GM23338 (cell line): ENCODE results near the gene XXYLT1. TPM values are rescaled to one million over a fixed set of nuclear protein-coding genes. Genes with fewer than 3 reads are reported as not detected.

Experiments used
- ATAC-seq: fragments of 200-7000 bp; cut with Tn5 transposase; 3 replicates; pipeline ENCODE4 v1.9.1; 2020
- DNase-seq: peaks from one replicate; pipeline ENCODE4 v3.0.0-alpha.2; 2015; ENCODE audit warnings: low spot score
- H2AFZ ChIP-seq: fragments of 200-600 bp; sonication (generic); 2 replicates; pipeline ENCODE4 v1.8.0; 2016; ENCODE audit warnings: antibody characterized with exemption, mild to moderate bottlenecking, moderate library complexity
- H3F3A ChIP-seq: fragments of 200-600 bp; sonication (generic); replicated peaks from 2 replicates; pipeline ENCODE4 v1.8.0; 2017; ENCODE audit warnings: antibody characterized with exemption, mixed run types, low read depth
- H3K27ac ChIP-seq: fragments of 200-600 bp; sonication (generic); 2 replicates; pipeline ENCODE4 v1.6.1; 2016; ENCODE audit warnings: low read depth
- H3K27me3 ChIP-seq: fragments of 200-600 bp; sonication (generic); 2 replicates; pipeline ENCODE4 v1.8.0; 2016; ENCODE audit warnings: mild to moderate bottlenecking, mixed run types, moderate library complexity; ENCODE audit not compliant: insufficient read depth
- H3K36me3 ChIP-seq: fragments of 200-600 bp; sonication (generic); 2 replicates; pipeline ENCODE4 v1.8.0; 2016; ENCODE audit warnings: mild to moderate bottlenecking; ENCODE audit not compliant: insufficient read depth
- H3K4me1 ChIP-seq: fragments of 200-600 bp; sonication (generic); 2 replicates; pipeline ENCODE4 v1.8.0; 2016; ENCODE audit warnings: mild to moderate bottlenecking, moderate library complexity; ENCODE audit not compliant: insufficient read depth
- H3K4me2 ChIP-seq: fragments of 200-600 bp; sonication (generic); 2 replicates; pipeline ENCODE4 v1.7.1; 2017; ENCODE audit warnings: mixed run types
- H3K4me3 ChIP-seq: fragments of 200-600 bp; sonication (generic); 2 replicates; pipeline ENCODE4 v1.6.1; 2016; ENCODE audit warnings: mixed run types
- H3K79me2 ChIP-seq: fragments of 200-600 bp; sonication (generic); replicated peaks from 2 replicates; pipeline ENCODE4 v1.8.0; 2017; ENCODE audit warnings: mild to moderate bottlenecking; ENCODE audit not compliant: insufficient read depth
- H3K9me2 ChIP-seq: fragments of 200-600 bp; sonication (generic); 2 replicates; pipeline ENCODE4 v1.8.0; 2017; ENCODE audit not compliant: insufficient read depth
- H4K20me1 ChIP-seq: fragments of 200-600 bp; sonication (generic); replicated peaks from 2 replicates; pipeline ENCODE4 v1.8.0; 2017; ENCODE audit warnings: mild to moderate bottlenecking; ENCODE audit not compliant: insufficient read depth
- H3K27ac Mint-ChIP-seq: 2 replicates; pipeline ENCODE4 v1.8.0; 2020; ENCODE audit warnings: inconsistent platforms, mild to moderate bottlenecking, moderate library complexity, mixed read lengths
- H3K27me3 Mint-ChIP-seq: 3 replicates; pipeline ENCODE4 v1.8.0; 2022; ENCODE audit warnings: low read depth, mild to moderate bottlenecking, moderate library complexity, mixed read lengths, inconsistent platforms; ENCODE audit not compliant: insufficient read depth, poor library complexity
- H3K36me3 Mint-ChIP-seq: 3 replicates; pipeline ENCODE4 v1.8.0; 2021; ENCODE audit warnings: low read depth, mild to moderate bottlenecking, inconsistent platforms, moderate library complexity, mixed read lengths
- H3K4me1 Mint-ChIP-seq: 3 replicates; pipeline ENCODE4 v1.8.0; 2020; ENCODE audit warnings: mild to moderate bottlenecking, inconsistent platforms, mixed read lengths
- H3K4me3 Mint-ChIP-seq: 3 replicates; pipeline ENCODE4 v1.8.0; 2021; ENCODE audit warnings: moderate library complexity, mild to moderate bottlenecking, inconsistent platforms, mixed read lengths
- H3K9me3 Mint-ChIP-seq: 3 replicates; pipeline ENCODE4 v1.8.0; 2020; ENCODE audit warnings: moderate library complexity, mild to moderate bottlenecking, inconsistent platforms, mixed read lengths
- CREB1 ChIP-seq: fragments of 250-450 bp; sonication (Bioruptor Pico); IDR thresholded peaks from 2 replicates; pipeline ENCODE4 v1.5.0; 2020; ENCODE audit warnings: low read depth, mild to moderate bottlenecking, moderate library complexity
- JUNB ChIP-seq: IDR thresholded peaks from one replicate; pipeline ENCODE4 v1.6.1; 2016; ENCODE audit warnings: antibody characterized with exemption; ENCODE audit not compliant: unreplicated experiment
- POLR2AphosphoS5 ChIP-seq: IDR thresholded peaks from 2 replicates; pipeline ENCODE4 v1.6.1; 2016; ENCODE audit warnings: antibody characterized with exemption, low read depth
- ZNF331 ChIP-seq: fragments of 250-450 bp; sonication (Bioruptor Pico); IDR thresholded peaks from 2 replicates; pipeline ENCODE4 v1.5.0; 2020; ENCODE audit warnings: low read depth, mild to moderate bottlenecking, moderate library complexity
- polyA plus RNA-seq: library from polyadenylated mRNA; unstranded; fragments of >200 nt; fragmentation: Nextera tagmentation; extraction: Ambion mirVana; gene quantifications from 2 replicates; pipeline ENCODE4 v1.2.1, GENCODE V29; 2016
- total RNA-seq: library from RNA; depleted of rRNA; stranded (reverse); fragments of >200 nt; shearing (Covaris generic); gene quantifications from 2 replicates; pipeline ENCODE4 v1.2.3, GENCODE V29; 2014
- TF ChIP-seq, protein P1 (sequence below), 2 experiments: fragments of 200-600 bp in 1 of 2; sonication (generic) in 1 of 2; conservative IDR thresholded peaks; 2 replicates each; pipeline versions ENCODE4 v1.5.1 to v1.6.1; 2016 to 2017; ENCODE audit warnings: antibody characterized with exemption in 2 of 2, low read depth in 2 of 2, mild to moderate bottlenecking in 2 of 2, moderate library complexity in 1 of 2
- TF ChIP-seq, protein P2 (sequence below): fragments of 250-450 bp; sonication (Bioruptor Pico); IDR thresholded peaks from 2 replicates; pipeline ENCODE4 v1.5.0; 2020; ENCODE audit warnings: mild to moderate bottlenecking, moderate library complexity
- TF ChIP-seq, protein P3 (sequence below): IDR thresholded peaks from 2 replicates; pipeline ENCODE4 v1.6.1; 2016; ENCODE audit warnings: antibody characterized with exemption

XXYLT1 gene
- total and polyA plus RNA-seq, 2 experiments from 2014 or later = 13.5 to 34.8 TPM

DNA sequence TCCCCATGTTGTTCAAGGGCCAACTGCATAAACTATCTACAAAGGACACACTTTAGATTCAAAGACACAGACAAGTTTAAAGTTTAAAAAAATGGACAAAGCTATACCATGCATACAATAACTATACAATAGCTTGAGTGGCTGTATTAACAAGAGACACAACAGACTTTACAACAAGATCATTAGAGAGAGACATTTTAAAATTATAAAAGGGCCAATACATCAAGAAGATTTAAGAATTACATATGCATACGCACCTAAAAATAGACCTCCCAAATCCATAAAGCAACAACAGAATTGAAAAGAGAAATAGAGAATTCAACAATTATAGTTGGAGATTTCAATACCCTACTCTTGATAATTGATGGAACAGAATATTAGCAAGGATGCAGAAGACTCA, 79.4 kb downstream of the XXYLT1 start (continued):
- TF ChIP-seq, protein P1, sequence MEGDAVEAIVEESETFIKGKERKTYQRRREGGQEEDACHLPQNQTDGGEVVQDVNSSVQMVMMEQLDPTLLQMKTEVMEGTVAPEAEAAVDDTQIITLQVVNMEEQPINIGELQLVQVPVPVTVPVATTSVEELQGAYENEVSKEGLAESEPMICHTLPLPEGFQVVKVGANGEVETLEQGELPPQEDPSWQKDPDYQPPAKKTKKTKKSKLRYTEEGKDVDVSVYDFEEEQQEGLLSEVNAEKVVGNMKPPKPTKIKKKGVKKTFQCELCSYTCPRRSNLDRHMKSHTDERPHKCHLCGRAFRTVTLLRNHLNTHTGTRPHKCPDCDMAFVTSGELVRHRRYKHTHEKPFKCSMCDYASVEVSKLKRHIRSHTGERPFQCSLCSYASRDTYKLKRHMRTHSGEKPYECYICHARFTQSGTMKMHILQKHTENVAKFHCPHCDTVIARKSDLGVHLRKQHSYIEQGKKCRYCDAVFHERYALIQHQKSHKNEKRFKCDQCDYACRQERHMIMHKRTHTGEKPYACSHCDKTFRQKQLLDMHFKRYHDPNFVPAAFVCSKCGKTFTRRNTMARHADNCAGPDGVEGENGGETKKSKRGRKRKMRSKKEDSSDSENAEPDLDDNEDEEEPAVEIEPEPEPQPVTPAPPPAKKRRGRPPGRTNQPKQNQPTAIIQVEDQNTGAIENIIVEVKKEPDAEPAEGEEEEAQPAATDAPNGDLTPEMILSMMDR (conservative IDR thresholded peaks at IDR 0.05; ENCODE audit: low read depth in 2 of 2) = no peak
- TF ChIP-seq JUNB (no peak), ZNF331 (CRISPR knock-in tag) (no peak), CREB1 (CRISPR knock-in tag) (no peak)
- TF ChIP-seq, protein P2, sequence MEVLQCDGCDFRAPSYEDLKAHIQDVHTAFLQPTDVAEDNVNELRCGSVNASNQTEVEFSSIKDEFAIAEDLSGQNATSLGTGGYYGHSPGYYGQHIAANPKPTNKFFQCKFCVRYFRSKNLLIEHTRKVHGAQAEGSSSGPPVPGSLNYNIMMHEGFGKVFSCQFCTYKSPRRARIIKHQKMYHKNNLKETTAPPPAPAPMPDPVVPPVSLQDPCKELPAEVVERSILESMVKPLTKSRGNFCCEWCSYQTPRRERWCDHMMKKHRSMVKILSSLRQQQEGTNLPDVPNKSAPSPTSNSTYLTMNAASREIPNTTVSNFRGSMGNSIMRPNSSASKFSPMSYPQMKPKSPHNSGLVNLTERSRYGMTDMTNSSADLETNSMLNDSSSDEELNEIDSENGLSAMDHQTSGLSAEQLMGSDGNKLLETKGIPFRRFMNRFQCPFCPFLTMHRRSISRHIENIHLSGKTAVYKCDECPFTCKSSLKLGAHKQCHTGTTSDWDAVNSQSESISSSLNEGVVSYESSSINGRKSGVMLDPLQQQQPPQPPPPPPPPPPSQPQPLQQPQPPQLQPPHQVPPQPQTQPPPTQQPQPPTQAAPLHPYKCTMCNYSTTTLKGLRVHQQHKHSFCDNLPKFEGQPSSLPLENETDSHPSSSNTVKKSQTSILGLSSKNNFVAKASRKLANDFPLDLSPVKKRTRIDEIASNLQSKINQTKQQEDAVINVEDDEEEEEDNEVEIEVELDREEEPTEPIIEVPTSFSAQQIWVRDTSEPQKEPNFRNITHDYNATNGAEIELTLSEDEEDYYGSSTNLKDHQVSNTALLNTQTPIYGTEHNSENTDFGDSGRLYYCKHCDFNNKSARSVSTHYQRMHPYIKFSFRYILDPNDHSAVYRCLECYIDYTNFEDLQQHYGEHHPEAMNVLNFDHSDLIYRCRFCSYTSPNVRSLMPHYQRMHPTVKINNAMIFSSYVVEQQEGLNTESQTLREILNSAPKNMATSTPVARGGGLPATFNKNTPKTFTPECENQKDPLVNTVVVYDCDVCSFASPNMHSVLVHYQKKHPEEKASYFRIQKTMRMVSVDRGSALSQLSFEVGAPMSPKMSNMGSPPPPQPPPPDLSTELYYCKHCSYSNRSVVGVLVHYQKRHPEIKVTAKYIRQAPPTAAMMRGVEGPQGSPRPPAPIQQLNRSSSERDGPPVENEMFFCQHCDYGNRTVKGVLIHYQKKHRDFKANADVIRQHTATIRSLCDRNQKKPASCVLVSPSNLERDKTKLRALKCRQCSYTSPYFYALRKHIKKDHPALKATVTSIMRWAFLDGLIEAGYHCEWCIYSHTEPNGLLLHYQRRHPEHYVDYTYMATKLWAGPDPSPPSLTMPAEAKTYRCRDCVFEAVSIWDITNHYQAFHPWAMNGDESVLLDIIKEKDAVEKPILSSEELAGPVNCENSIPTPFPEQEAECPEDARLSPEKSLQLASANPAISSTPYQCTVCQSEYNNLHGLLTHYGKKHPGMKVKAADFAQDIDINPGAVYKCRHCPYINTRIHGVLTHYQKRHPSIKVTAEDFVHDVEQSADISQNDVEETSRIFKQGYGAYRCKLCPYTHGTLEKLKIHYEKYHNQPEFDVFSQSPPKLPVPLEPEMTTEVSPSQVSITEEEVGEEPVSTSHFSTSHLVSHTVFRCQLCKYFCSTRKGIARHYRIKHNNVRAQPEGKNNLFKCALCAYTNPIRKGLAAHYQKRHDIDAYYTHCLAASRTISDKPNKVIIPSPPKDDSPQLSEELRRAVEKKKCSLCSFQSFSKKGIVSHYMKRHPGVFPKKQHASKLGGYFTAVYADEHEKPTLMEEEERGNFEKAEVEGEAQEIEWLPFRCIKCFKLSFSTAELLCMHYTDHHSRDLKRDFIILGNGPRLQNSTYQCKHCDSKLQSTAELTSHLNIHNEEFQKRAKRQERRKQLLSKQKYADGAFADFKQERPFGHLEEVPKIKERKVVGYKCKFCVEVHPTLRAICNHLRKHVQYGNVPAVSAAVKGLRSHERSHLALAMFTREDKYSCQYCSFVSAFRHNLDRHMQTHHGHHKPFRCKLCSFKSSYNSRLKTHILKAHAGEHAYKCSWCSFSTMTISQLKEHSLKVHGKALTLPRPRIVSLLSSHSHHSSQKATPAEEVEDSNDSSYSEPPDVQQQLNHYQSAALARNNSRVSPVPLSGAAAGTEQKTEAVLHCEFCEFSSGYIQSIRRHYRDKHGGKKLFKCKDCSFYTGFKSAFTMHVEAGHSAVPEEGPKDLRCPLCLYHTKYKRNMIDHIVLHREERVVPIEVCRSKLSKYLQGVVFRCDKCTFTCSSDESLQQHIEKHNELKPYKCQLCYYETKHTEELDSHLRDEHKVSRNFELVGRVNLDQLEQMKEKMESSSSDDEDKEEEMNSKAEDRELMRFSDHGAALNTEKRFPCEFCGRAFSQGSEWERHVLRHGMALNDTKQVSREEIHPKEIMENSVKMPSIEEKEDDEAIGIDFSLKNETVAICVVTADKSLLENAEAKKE = no peak
- TF ChIP-seq, protein P3, sequence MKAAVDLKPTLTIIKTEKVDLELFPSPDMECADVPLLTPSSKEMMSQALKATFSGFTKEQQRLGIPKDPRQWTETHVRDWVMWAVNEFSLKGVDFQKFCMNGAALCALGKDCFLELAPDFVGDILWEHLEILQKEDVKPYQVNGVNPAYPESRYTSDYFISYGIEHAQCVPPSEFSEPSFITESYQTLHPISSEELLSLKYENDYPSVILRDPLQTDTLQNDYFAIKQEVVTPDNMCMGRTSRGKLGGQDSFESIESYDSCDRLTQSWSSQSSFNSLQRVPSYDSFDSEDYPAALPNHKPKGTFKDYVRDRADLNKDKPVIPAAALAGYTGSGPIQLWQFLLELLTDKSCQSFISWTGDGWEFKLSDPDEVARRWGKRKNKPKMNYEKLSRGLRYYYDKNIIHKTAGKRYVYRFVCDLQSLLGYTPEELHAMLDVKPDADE = no peak

DNA sequence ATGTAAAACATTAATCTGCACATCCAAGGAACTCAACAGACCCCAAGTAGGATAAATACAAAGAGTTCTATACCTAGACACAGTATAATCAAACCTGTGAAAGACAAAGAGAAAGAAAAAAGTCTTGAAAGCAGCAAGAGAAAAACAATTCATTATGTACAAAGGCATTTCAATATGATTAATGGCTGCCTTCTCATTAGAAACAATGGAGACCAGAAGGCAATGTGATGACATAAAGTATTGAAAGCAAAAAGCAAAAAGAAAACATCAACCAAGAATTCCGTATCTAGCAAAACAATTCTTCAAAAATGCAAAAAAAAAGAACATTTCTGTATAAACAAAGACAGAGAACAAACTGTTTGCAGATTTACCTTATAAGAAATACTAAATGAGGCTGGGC, 81.1 kb downstream of the XXYLT1 start:
- H3K27me3 Mint-ChIP-seq = peaks cover 4% of the 10 kb centered on the region
- no peak for DNase-seq
- H3K9me2 ChIP-seq = no peaks in the 10 kb centered on the region
- no peak for ATAC-seq
- peaks cover 43% of the 10 kb centered on the region for H3K4me1 Mint-ChIP-seq
- no peaks in the 10 kb centered on the region; the same call in 1 of the 2 replicates for H4K20me1 ChIP-seq
- H3K4me3 ChIP-seq = no peak overlapping the region
- no peak overlapping the region for H3K4me2 ChIP-seq
- peaks cover 12% of the 10 kb centered on the region for H3K9me3 Mint-ChIP-seq
- no peak overlapping the region for H2AFZ ChIP-seq
- H3K36me3 Mint-ChIP-seq = peaks cover 15% of the 10 kb centered on the region; the same call in 2 of the 3 replicates
- no peaks in the 10 kb centered on the region for H3F3A ChIP-seq
- peaks cover 12% of the 10 kb centered on the region for H3K36me3 ChIP-seq
- H3K4me1 ChIP-seq = peaks cover 16% of the 10 kb centered on the region
- H3K27ac ChIP-seq = no peak overlapping the region
- H3K79me2 ChIP-seq = peaks cover 88% of the 10 kb centered on the region
- no peaks in the 10 kb centered on the region for H3K27me3 ChIP-seq
- peak overlapping the region; percentile 74; the same call in 1 of the 2 replicates for H3K27ac Mint-ChIP-seq
- H3K4me3 Mint-ChIP-seq = no peak overlapping the region
- TF ChIP-seq, protein P2 = no peak
- no peak for TF ChIP-seq POLR2AphosphoS5
